Aorta (tissue), 5 donors: ENCODE data around the gene PLD1. TPM values are rescaled to one million over a fixed set of nuclear protein-coding genes. Genes with fewer than 3 reads are reported as not detected.

Experiments used
- ATAC-seq: fragments of 200-7000 bp; cut with Tn5 transposase; one replicate; pipeline ENCODE4 v1.9.1; 2022; ENCODE audit warnings: moderate library complexity; ENCODE audit not compliant: low FRiP score
- DNase-seq, 2 donors: peaks; one replicate each; pipeline ENCODE4 v3.0.0-alpha.2; 2020
- H3K27ac ChIP-seq, 2 donors: one replicate each; pipeline ENCODE4 v1.5.1; 2013; ENCODE audit warnings: low read length in 2 of 2, mild to moderate bottlenecking in 2 of 2, moderate library complexity in 2 of 2, control low read depth in 1 of 2, inconsistent platforms in 1 of 2, low read depth in 1 of 2
- H3K27me3 ChIP-seq, 2 donors: one replicate each; pipeline ENCODE4 v1.6.1; 2013; ENCODE audit warnings: control low read depth in 1 of 2, low read length in 1 of 2, mild to moderate bottlenecking in 1 of 2, moderate library complexity in 1 of 2; ENCODE audit not compliant: insufficient read depth in 2 of 2, control insufficient read depth in 1 of 2
- H3K36me3 ChIP-seq, 2 donors: one replicate each; pipeline ENCODE4 v1.6.1; 2013; ENCODE audit warnings: control low read depth in 1 of 2, low read length in 1 of 2, mild to moderate bottlenecking in 1 of 2; ENCODE audit not compliant: insufficient read depth in 2 of 2, control insufficient read depth in 1 of 2
- H3K4me1 ChIP-seq, 2 donors: one replicate each; pipeline ENCODE4 v1.6.1; 2013; ENCODE audit warnings: low read length in 2 of 2, control low read depth in 1 of 2, mild to moderate bottlenecking in 1 of 2, moderate library complexity in 1 of 2; ENCODE audit not compliant: insufficient read depth in 2 of 2, control insufficient read depth in 1 of 2
- H3K4me3 ChIP-seq, 2 donors: one replicate each; pipeline ENCODE4 v1.5.1; 2013; ENCODE audit warnings: low read length in 2 of 2, control low read depth in 1 of 2, mild to moderate bottlenecking in 1 of 2
- H3K9me3 ChIP-seq: one replicate; pipeline ENCODE4 v1.6.1; 2013; ENCODE audit warnings: mild to moderate bottlenecking, low read length; ENCODE audit not compliant: control insufficient read depth
- WGBS, 2 donors: extraction: QIAGEN DNeasy Blood & Tissue Kit; methylation state at CpG; one replicate each; pipeline ENCODE4 v1.1.7; 2013; 5-methylcytosine and 5-hydroxymethylcytosine counted together
- intact Hi-C, 2 donors: fragments of 100-400 bp; cut with DNase I; formaldehyde crosslinking; loops; one replicate each; pipeline versions ENCODE4 v1.14.2 to v1.15.0; 2022
- polyA plus RNA-seq, 2 donors: library from polyadenylated mRNA; stranded (reverse); fragments of 200-250 nt; gene quantifications; one replicate each; pipeline ENCODE4 v1.2.3, GENCODE V29; 2013
- total RNA-seq, 2 donors: library from RNA; stranded (reverse); fragmentation: NEBNext Ultra II Directional; extraction: Animal tissue kit (Norgen Biotek cat#: 25700); gene quantifications; one replicate each; pipeline ENCODE4 v1.2.1, GENCODE V29; 2021
- donor health status: healthy with polysubstance abuse.
- donor health status: Bipolar disorder and iron deficiency.
- donor health status: DM: no; HTN: no; CAD: no.
- donor health status: DM: no; HTN: no; CAD: no.
- donor health status: DM: yes; HTN: yes; CAD: no.

PLD1 gene
- total and polyA plus RNA-seq, 4 donors, result 19.1 to 41.3 (median 25.6) TPM

- WGBS, 2 donors, result 89 to 90% methylated on average over 4 of the region's 4 CpGs
- ATAC-seq, result no peak
- H3K9me3 ChIP-seq, result no peaks in the 10 kb centered on the region
- H3K4me1 ChIP-seq, result no peaks in the 10 kb centered on the region
- peaks cover 1 to 5% of the 10 kb centered on the region in 2 donors for H3K36me3 ChIP-seq
- DNase-seq, result no peak
- H3K27me3 ChIP-seq, result no peaks in the 10 kb centered on the region
- H3K27ac ChIP-seq, result no peak overlapping the region
- intact Hi-C loops, result no loop called here
- no peak overlapping the region for H3K4me3 ChIP-seq
These were observed 143.8 kb downstream of the PLD1 start for GRCh38 chr3:171666516-171666915.

GRCh38 chr3:171663805-171664204, 146.5 kb downstream of the PLD1 start:
- Histone ChIP-seq H3K27me3 (no peaks in the 10 kb centered on the region), H3K4me3 (no peak overlapping the region), H3K4me1 (no peaks in the 10 kb centered on the region), H3K36me3 (peaks cover 1 to 5% of the 10 kb centered on the region in 2 donors), H3K9me3 (no peaks in the 10 kb centered on the region), H3K27ac (no peak overlapping the region)
- DNase-seq, result no peak
- intact Hi-C loops, result no loop called here
- ATAC-seq, result no peak
- WGBS, 2 donors, result 95 to 96% methylated on average over 4 of the region's 4 CpGs

GRCh38 chr3:171661484-171661883, 148.8 kb downstream of the PLD1 start:
- Histone ChIP-seq H3K36me3 (peaks cover 2 to 3% of the 10 kb centered on the region in 2 donors), H3K27ac (no peak overlapping the region), H3K4me3 (no peak overlapping the region), H3K4me1 (no peaks in the 10 kb centered on the region), H3K9me3 (no peaks in the 10 kb centered on the region), H3K27me3 (no peaks in the 10 kb centered on the region)
- 78 to 86% methylated on average over 3 of the region's 3 CpGs for WGBS, 2 donors
- DNase-seq, result no peak
- ATAC-seq, result no peak
- intact Hi-C loops, result no loop called here

GRCh38 chr3:171660188-171660587, 150.1 kb downstream of the PLD1 start:
- no peak for ATAC-seq
- no peaks in the 10 kb centered on the region for H3K9me3 ChIP-seq
- H3K4me3 ChIP-seq, result no peak overlapping the region
- no peaks in the 10 kb centered on the region for H3K4me1 ChIP-seq
- intact Hi-C loops, result no loop called here
- DNase-seq, result no peak
- H3K27me3 ChIP-seq, result no peaks in the 10 kb centered on the region
- 84% methylated on average over 3 of the region's 3 CpGs for WGBS, 2 donors
- peaks cover 2 to 3% of the 10 kb centered on the region in 2 donors for H3K36me3 ChIP-seq
- H3K27ac ChIP-seq, result no peak overlapping the region

GRCh38 chr3:171658841-171659240, 151.4 kb downstream of the PLD1 start:
- Histone ChIP-seq H3K36me3 (peaks cover 2 to 3% of the 10 kb centered on the region in 2 donors), H3K4me3 (no peak overlapping the region), H3K27me3 (no peaks in the 10 kb centered on the region), H3K4me1 (peaks cover 0 to 5% of the 10 kb centered on the region in 2 donors), H3K9me3 (no peaks in the 10 kb centered on the region), H3K27ac (peak overlapping the region in 1 of 2 donors; percentile 19)
- 14 to 17% methylated on average over 3 of the region's 3 CpGs for WGBS, 2 donors
- intact Hi-C loops, result loop anchor here in 1 of 2 donors (5.0 kb wide), 1 partner anchor 43 kb away; no protein-coding TSS in a partner anchor
- no peak for ATAC-seq
- DNase-seq, result no peak

GRCh38 chr3:171654809-171655208, 155.5 kb downstream of the PLD1 start:
- 2% methylated on average over 3 of the region's 3 CpGs for WGBS, 2 donors
- peak in 1 of 2 donors; percentile 81 for DNase-seq
- Histone ChIP-seq H3K27ac (peak overlapping the region; percentile 9 to 26), H3K9me3 (no peaks in the 10 kb centered on the region), H3K4me3 (no peak overlapping the region), H3K4me1 (peaks cover 0 to 5% of the 10 kb centered on the region in 2 donors), H3K27me3 (no peaks in the 10 kb centered on the region), H3K36me3 (peaks cover 0 to 2% of the 10 kb centered on the region in 2 donors)
- intact Hi-C loops, result loop anchor here in 1 of 2 donors (5.0 kb wide), 1 partner anchor 47 kb away; no protein-coding TSS in a partner anchor
- peak; percentile 91 for ATAC-seq

GRCh38 chr3:171654326-171654725, 156.0 kb downstream of the PLD1 start:
- ATAC-seq (no peak), DNase-seq (no peak)
- 14 to 20% methylated on average over 1 of the region's 1 CpG for WGBS, 2 donors
- H3K4me1 ChIP-seq, result peaks cover 0 to 5% of the 10 kb centered on the region in 2 donors
- H3K4me3 ChIP-seq, result no peak overlapping the region
- H3K27me3 ChIP-seq, result no peaks in the 10 kb centered on the region
- no peaks in the 10 kb centered on the region for H3K9me3 ChIP-seq
- peak overlapping the region in 1 of 2 donors; percentile 9 for H3K27ac ChIP-seq
- H3K36me3 ChIP-seq, result peaks cover 0 to 2% of the 10 kb centered on the region in 2 donors
- intact Hi-C loops, result no loop called here

GRCh38 chr3:171653701-171654100, 156.6 kb downstream of the PLD1 start:
- 82 to 93% methylated on average over 6 of the region's 6 CpGs for WGBS, 2 donors
- DNase-seq (no peak), ATAC-seq (no peak)
- H3K27ac ChIP-seq, result peak overlapping the region in 1 of 2 donors; percentile 64
- H3K4me1 ChIP-seq, result peaks cover 0 to 5% of the 10 kb centered on the region in 2 donors
- no peaks in the 10 kb centered on the region for H3K27me3 ChIP-seq
- no peaks in the 10 kb centered on the region for H3K9me3 ChIP-seq
- H3K4me3 ChIP-seq, result no peak overlapping the region
- H3K36me3 ChIP-seq, result peaks cover 0 to 2% of the 10 kb centered on the region in 2 donors
- intact Hi-C loops, result no loop called here

GRCh38 chr3:171652932-171653331, 157.4 kb downstream of the PLD1 start:
- 90 to 94% methylated on average over 1 of the region's 1 CpG for WGBS, 2 donors
- H3K9me3 ChIP-seq, result no peaks in the 10 kb centered on the region
- H3K36me3 ChIP-seq, result peaks cover 0 to 2% of the 10 kb centered on the region in 2 donors
- DNase-seq, result no peak
- no peaks in the 10 kb centered on the region for H3K27me3 ChIP-seq
- H3K27ac ChIP-seq, result no peak overlapping the region
- intact Hi-C loops, result no loop called here
- peaks cover 0 to 5% of the 10 kb centered on the region in 2 donors for H3K4me1 ChIP-seq
- no peak overlapping the region for H3K4me3 ChIP-seq
- ATAC-seq, result no peak
